B cell (primary cell): ENCODE results near the gene MYOM1. TPM values are rescaled to one million over a fixed set of nuclear protein-coding genes. Genes with fewer than 3 reads are reported as not detected.

Experiments
- ATAC-seq: fragments of 200-7000 bp; cut with Tn5 transposase; one replicate; pipeline ENCODE4 v1.10.0; 2021; ENCODE audit warnings: low read depth, mild to moderate bottlenecking, moderate number of reproducible peaks, moderate library complexity
- CTCF ChIA-PET: fragments of 350-600 bp; sonication (Branson Sonifier 250); formaldehyde crosslinking; loops from one replicate; lab custom pipeline; 2021; ENCODE audit warnings: antibody characterized with exemption, inconsistent platforms; lab: Charles Lee
- POLR2A ChIA-PET: fragments of 350-600 bp; sonication (Branson Sonifier 250); formaldehyde crosslinking; loops from one replicate; lab custom pipeline; 2021; ENCODE audit warnings: antibody characterized with exemption; lab: Charles Lee
- DNase-seq: peaks from one replicate; pipeline ENCODE4 v3.0.0; 2013
- H2AFZ ChIP-seq: 2 replicates; pipeline ENCODE4 v1.6.1; 2012; ENCODE audit warnings: mild to moderate bottlenecking, low read depth, low read length; ENCODE audit not compliant: insufficient read depth, poor library complexity, severe bottlenecking
- H3K27ac ChIP-seq, 2 donors: 1 replicate in 1 of 2; 2 replicates in 1 of 2; pipeline ENCODE4 v1.5.1; 2012 to 2013; ENCODE audit warnings: low read length in 2 of 2, mild to moderate bottlenecking in 2 of 2, moderate library complexity in 1 of 2
- H3K27me3 ChIP-seq, 4 experiments: fragments of 200-600 bp in 1 of 4; sonication (generic) in 1 of 4; replicated peaks in 1 of 4; 1 replicate in 2 of 4; 2 replicates in 2 of 4; pipeline versions ENCODE4 v1.6.1 to v1.7.0; 2013 to 2016; ENCODE audit warnings: low read length in 3 of 4, mild to moderate bottlenecking in 2 of 4, mixed read lengths in 1 of 4, moderate library complexity in 1 of 4; ENCODE audit not compliant: insufficient read depth in 4 of 4, control insufficient read depth in 3 of 4; ENCODE audit errors: control extremely low read depth in 1 of 4
- H3K36me3 ChIP-seq, 2 experiments: replicated peaks in 1 of 2; 1 replicate in 1 of 2; 2 replicates in 1 of 2; pipeline versions ENCODE4 v1.6.1 to v1.7.1; 2013; ENCODE audit warnings: low read length in 1 of 2; ENCODE audit not compliant: insufficient read depth in 2 of 2, control insufficient read depth in 1 of 2; ENCODE audit errors: control extremely low read depth in 1 of 2, extremely low read depth in 1 of 2
- H3K4me1 ChIP-seq, 2 donors: fragments of 200-600 bp in 1 of 2; sonication (generic) in 1 of 2; 1 replicate in 1 of 2; 2 replicates in 1 of 2; pipeline versions ENCODE4 v1.5.1 to v1.6.1; 2013 to 2017; ENCODE audit warnings: low read length in 2 of 2; ENCODE audit not compliant: control insufficient read depth in 2 of 2, insufficient read depth in 2 of 2
- H3K4me2 ChIP-seq: replicated peaks from 2 replicates; pipeline ENCODE3; 2012; ENCODE audit warnings: mild to moderate bottlenecking, low read depth, low read length; ENCODE audit not compliant: poor library complexity, severe bottlenecking
- H3K4me3 ChIP-seq, 5 experiments: fragments of 200-600 bp in 1 of 5; sonication (generic) in 1 of 5; 1 replicate in 3 of 5; 2 replicates in 2 of 5; pipeline versions ENCODE4 v1.5.1 to v1.7.0; 2011 to 2016; ENCODE audit warnings: low read length in 4 of 5, mild to moderate bottlenecking in 4 of 5, low read depth in 2 of 5, control low read depth in 1 of 5, moderate library complexity in 1 of 5; ENCODE audit not compliant: insufficient read depth in 1 of 5; ENCODE audit errors: control extremely low read depth in 1 of 5, extremely low read depth in 1 of 5
- H3K79me2 ChIP-seq: fragments of 200-600 bp; sonication (generic); one replicate; pipeline ENCODE4 v1.6.0; 2016; ENCODE audit warnings: low read length; ENCODE audit not compliant: control insufficient read depth, insufficient read depth
- H3K9ac ChIP-seq: fragments of 200-600 bp; sonication (generic); 2 replicates; pipeline ENCODE4 v1.6.1; 2017; ENCODE audit warnings: mild to moderate bottlenecking, low read length, moderate library complexity
- H3K9me3 ChIP-seq, 3 donors: one replicate each; pipeline versions ENCODE4 v1.6.1 to v1.7.1; 2013; ENCODE audit warnings: low read length in 2 of 3; ENCODE audit not compliant: control insufficient read depth in 2 of 3, insufficient read depth in 1 of 3; ENCODE audit errors: control extremely low read depth in 1 of 3
- H4K20me1 ChIP-seq: 2 replicates; pipeline ENCODE4 v1.6.0; 2012; ENCODE audit warnings: mild to moderate bottlenecking, low read length; ENCODE audit not compliant: insufficient read depth, control insufficient read depth, poor library complexity, severe bottlenecking
- H3K27ac Mint-ChIP-seq: one replicate; pipeline ENCODE4 v1.8.0; 2021; ENCODE audit warnings: mixed read lengths
- H3K27me3 Mint-ChIP-seq: one replicate; pipeline ENCODE4 v1.8.0; 2021; ENCODE audit warnings: mixed read lengths
- H3K4me1 Mint-ChIP-seq: one replicate; pipeline ENCODE4 v1.8.0; 2021; ENCODE audit warnings: mixed read lengths
- H3K4me3 Mint-ChIP-seq: one replicate; pipeline ENCODE4 v1.8.0; 2021; ENCODE audit warnings: mixed read lengths
- H3K9me3 Mint-ChIP-seq: one replicate; pipeline ENCODE4 v1.8.0; 2022; ENCODE audit warnings: mixed read lengths; ENCODE audit not compliant: insufficient read depth
- CTCF ChIP-seq: fragments of 200-600 bp; IDR thresholded peaks from one replicate; pipeline ENCODE4 v1.8.0; 2022; ENCODE audit warnings: antibody characterized with exemption, mild to moderate bottlenecking
- EZH2 ChIP-seq: IDR thresholded peaks from 2 replicates; pipeline ENCODE4 v1.6.1; 2012; ENCODE audit warnings: borderline replicate concordance, low read depth, mild to moderate bottlenecking, moderate library complexity, low read length; ENCODE audit not compliant: insufficient read depth, poor library complexity, severe bottlenecking
- WGBS: methylation state at CpG from one replicate; pipeline ENCODE4 v1.1.5; 2013; ENCODE audit warnings: missing lambda C conversion rate; ENCODE audit not compliant: insufficient coverage; 5-methylcytosine and 5-hydroxymethylcytosine counted together
- intact Hi-C: fragments of 100-400 bp; cut with micrococcal nuclease; formaldehyde crosslinking; loops from one replicate; pipeline ENCODE4 v1.10.0; 2022
- polyA plus RNA-seq: library from polyadenylated mRNA; depleted of rRNA; stranded (reverse); fragments of >200 nt; gene quantifications from 2 replicates; pipeline ENCODE4 v1.2.3, GENCODE V29; 2012
- total RNA-seq, 2 donors: library from RNA; stranded (reverse); fragments of 120-200 nt in 1 of 2; gene quantifications; 1 replicate in 1 of 2; 2 replicates in 1 of 2; pipeline versions ENCODE4 v1.2.3 to v1.2.4, GENCODE V29; 2013 to 2022

Gene MYOM1
- total and polyA plus RNA-seq, 2 donors (not counting 1 experiment from before 2014, with no cell fraction given) = 1.5 to 12.8 TPM

GRCh38 chr18:3110034-3110752, 109.6 kb downstream of the MYOM1 start:
- no peak overlapping the region for H3K4me3 ChIP-seq
- 100% methylated on average over 2 of the region's 7 CpGs for WGBS
- H4K20me1 ChIP-seq = no peaks in the 10 kb centered on the region
- no peaks in the 10 kb centered on the region for H3K4me1 ChIP-seq
- no peaks in the 10 kb centered on the region for H3K36me3 ChIP-seq
- H3K4me2 ChIP-seq = no peak overlapping the region
- no peaks in the 10 kb centered on the region for H3K27me3 Mint-ChIP-seq
- ChIA-PET CTCF (interaction anchor here (0.6 to 1.3 kb wide), 2 partner anchors 34 to 129 kb away, joined by 3 to 4 read pairs; no protein-coding TSS in a partner anchor), POLR2A (no interaction called here)
- DNase-seq (no peak), ATAC-seq (no peak)
- no peak overlapping the region for H2AFZ ChIP-seq
- TF ChIP-seq CTCF (no peak), EZH2 (no peak)
- H3K4me1 Mint-ChIP-seq = no peaks in the 10 kb centered on the region
- no peak overlapping the region for H3K9ac ChIP-seq
- H3K9me3 ChIP-seq = no peaks in the 10 kb centered on the region
- no peak overlapping the region for H3K4me3 Mint-ChIP-seq
- no peaks in the 10 kb centered on the region for H3K79me2 ChIP-seq
- intact Hi-C loops = no loop called here
- H3K9me3 Mint-ChIP-seq = no peaks in the 10 kb centered on the region
- no peak overlapping the region for H3K27ac Mint-ChIP-seq
- no peak overlapping the region for H3K27ac ChIP-seq
- no peaks in the 10 kb centered on the region for H3K27me3 ChIP-seq

GRCh38 chr18:3107740-3108151, 112.0 kb downstream of the MYOM1 start:
- TF ChIP-seq EZH2 = no peak
- no peak for TF ChIP-seq CTCF
- H3K9ac ChIP-seq = no peak overlapping the region
- H3K4me1 ChIP-seq = no peaks in the 10 kb centered on the region
- ChIA-PET CTCF (interaction anchor here (1.4 kb wide), 1 partner anchor 20 kb away, joined by 3 read pairs; no protein-coding TSS in a partner anchor), POLR2A (no interaction called here)
- no peaks in the 10 kb centered on the region for H3K36me3 ChIP-seq
- intact Hi-C loops = no loop called here
- no peaks in the 10 kb centered on the region for H4K20me1 ChIP-seq
- DNase-seq = no peak
- no peak overlapping the region for H3K27ac ChIP-seq
- H2AFZ ChIP-seq = no peak overlapping the region
- H3K9me3 ChIP-seq = no peaks in the 10 kb centered on the region
- H3K27me3 Mint-ChIP-seq = no peaks in the 10 kb centered on the region
- no peak for ATAC-seq
- no peaks in the 10 kb centered on the region for H3K79me2 ChIP-seq
- no peak overlapping the region for H3K4me3 Mint-ChIP-seq
- H3K27ac Mint-ChIP-seq = no peak overlapping the region
- no peaks in the 10 kb centered on the region for H3K4me1 Mint-ChIP-seq
- H3K4me3 ChIP-seq = no peak overlapping the region
- no peaks in the 10 kb centered on the region for H3K9me3 Mint-ChIP-seq
- H3K27me3 ChIP-seq = no peaks in the 10 kb centered on the region
- no peak overlapping the region for H3K4me2 ChIP-seq
